Ectodermal cell (in vitro differentiated cells): ENCODE results near the gene GLRX.

Experiments used
- H3K27ac ChIP-seq: 2 replicates; pipeline ENCODE4 v1.7.0; 2013; ENCODE audit warnings: mild to moderate bottlenecking, low read depth, low read length; ENCODE audit not compliant: insufficient read depth, poor library complexity, severe bottlenecking
- H3K27me3 ChIP-seq: 2 replicates; pipeline ENCODE4 v1.7.0; 2013; ENCODE audit warnings: mild to moderate bottlenecking, low read length; ENCODE audit not compliant: insufficient read depth, control insufficient read depth, poor library complexity, severe bottlenecking
- H3K36me3 ChIP-seq: one replicate; pipeline ENCODE4 v1.7.0; 2013; ENCODE audit warnings: low read length; ENCODE audit not compliant: control insufficient read depth, insufficient read depth
- H3K4me1 ChIP-seq: one replicate; pipeline ENCODE4 v1.7.0; 2013; ENCODE audit warnings: low read length; ENCODE audit not compliant: control insufficient read depth, insufficient read depth
- H3K4me3 ChIP-seq: 2 replicates; pipeline ENCODE4 v1.7.0; 2013; ENCODE audit warnings: low read depth, low read length, control low read depth; ENCODE audit not compliant: insufficient read depth
- H3K9me3 ChIP-seq: 2 replicates; pipeline ENCODE4 v1.7.0; 2013; ENCODE audit warnings: mild to moderate bottlenecking, low read length, moderate library complexity; ENCODE audit not compliant: control insufficient read depth
- WGBS, 2 experiments: methylation state at CpG; one replicate each; pipeline ENCODE4 v1.1.7; 2013; ENCODE audit warnings: missing lambda C conversion rate in 2 of 2; 5-methylcytosine and 5-hydroxymethylcytosine counted together

GLRX gene

DNA sequence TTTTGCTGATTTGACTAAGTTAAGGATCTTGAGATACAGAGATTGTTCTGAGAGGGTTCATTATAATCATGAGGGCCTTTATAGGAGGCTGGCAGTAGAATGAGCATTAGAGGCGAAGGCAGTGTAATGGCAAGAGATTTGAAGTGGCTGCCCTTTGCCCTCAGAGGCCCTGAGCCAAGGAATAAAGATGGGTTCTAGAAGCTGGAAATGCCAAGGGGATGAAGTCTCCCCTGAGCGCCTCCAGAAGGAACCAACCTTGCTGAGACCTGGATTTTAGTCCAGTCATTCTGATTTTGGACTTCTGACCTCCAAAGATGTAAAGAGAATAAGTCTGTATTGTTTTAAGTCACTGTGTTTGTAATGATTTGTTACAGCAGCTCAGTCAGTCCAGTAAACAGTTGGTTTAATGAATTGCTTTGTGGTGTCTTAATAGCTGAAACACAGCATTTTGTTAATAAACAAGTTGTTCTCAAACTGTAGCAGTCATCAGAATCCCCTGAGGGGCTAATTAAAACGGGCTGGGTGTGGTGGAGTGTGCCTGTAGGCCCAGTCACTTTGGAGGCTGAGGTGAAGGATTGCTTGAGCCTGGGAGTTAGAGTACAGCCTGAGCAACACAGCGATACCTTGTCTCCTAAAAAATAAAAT, 23.2 kb downstream of the GLRX start:
- Histone ChIP-seq H3K36me3 (no peaks in the 10 kb centered on the region), H3K27me3 (no peaks in the 10 kb centered on the region), H3K4me1 (no peaks in the 10 kb centered on the region), H3K9me3 (no peaks in the 10 kb centered on the region), H3K4me3 (no peak overlapping the region), H3K27ac (no peak overlapping the region)
- WGBS, 2 experiments, result 94 to 98% methylated on average over 4 of the region's 4 CpGs

- Histone ChIP-seq H3K4me1 (no peaks in the 10 kb centered on the region), H3K4me3 (no peak overlapping the region), H3K27me3 (no peaks in the 10 kb centered on the region), H3K36me3 (no peaks in the 10 kb centered on the region), H3K9me3 (no peaks in the 10 kb centered on the region), H3K27ac (no peak overlapping the region)
These were observed 24.0 kb downstream of the GLRX start for GRCh38 chr5:95798545-95798944.

GRCh38 chr5:95798048-95798447, 24.5 kb downstream of the GLRX start:
- H3K9me3 ChIP-seq, result no peaks in the 10 kb centered on the region
- H3K27ac ChIP-seq, result no peak overlapping the region
- H3K4me1 ChIP-seq, result no peaks in the 10 kb centered on the region
- no peaks in the 10 kb centered on the region for H3K36me3 ChIP-seq
- no peak overlapping the region for H3K4me3 ChIP-seq
- H3K27me3 ChIP-seq, result no peaks in the 10 kb centered on the region
- 88 to 96% methylated on average over 1 of the region's 2 CpGs for WGBS, 2 experiments

DNA sequence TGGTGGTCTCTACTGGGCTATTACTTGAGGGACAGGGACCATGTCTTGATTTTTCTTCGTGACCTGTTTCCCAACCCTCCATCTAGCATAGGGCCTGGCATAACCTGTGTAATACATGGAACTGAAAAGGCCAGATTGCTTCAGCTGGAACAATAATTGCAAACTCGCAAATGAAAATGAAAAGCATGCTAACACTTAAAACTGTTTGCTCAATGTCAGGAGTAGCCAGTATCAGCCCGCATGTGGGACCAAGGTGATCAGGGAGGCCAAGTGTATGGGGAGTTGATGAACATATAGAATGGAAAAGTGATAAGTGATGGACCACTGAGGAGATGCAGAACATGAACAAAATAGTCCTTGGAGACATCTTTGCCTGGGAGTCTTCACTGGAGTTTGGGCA, 25.2 kb downstream of the GLRX start:
- Histone ChIP-seq H3K27ac (no peak overlapping the region), H3K9me3 (no peaks in the 10 kb centered on the region), H3K4me1 (no peaks in the 10 kb centered on the region), H3K36me3 (no peaks in the 10 kb centered on the region), H3K4me3 (no peak overlapping the region), H3K27me3 (no peaks in the 10 kb centered on the region)
- WGBS, 2 experiments, result 90 to 93% methylated on average over 3 of the region's 3 CpGs

DNA sequence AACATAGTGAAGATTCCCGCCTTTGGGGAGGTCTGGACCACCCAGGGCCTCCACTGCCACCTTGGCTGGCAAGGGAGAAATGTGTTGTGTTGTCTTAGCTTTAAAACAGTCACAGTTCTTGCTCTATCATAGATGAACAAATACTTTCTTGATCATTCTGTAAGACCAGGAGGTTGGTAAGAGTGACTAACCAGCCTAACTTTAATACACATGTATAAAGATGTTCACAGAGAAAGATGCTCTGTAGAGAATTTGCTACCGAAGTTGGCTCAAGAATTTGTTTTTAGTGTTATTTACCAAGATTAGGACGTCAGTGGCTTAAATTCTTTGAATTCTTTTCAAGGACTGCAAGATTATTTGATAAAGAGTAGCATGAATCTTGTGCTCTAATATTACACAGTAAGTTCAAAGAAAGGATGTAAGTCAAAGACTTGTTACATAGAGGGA, 28.4 kb downstream of the GLRX start:
- no peaks in the 10 kb centered on the region for H3K9me3 ChIP-seq
- WGBS, 2 experiments, result 83 to 86% methylated on average over 3 of the region's 3 CpGs
- no peak overlapping the region for H3K4me3 ChIP-seq
- no peak overlapping the region for H3K27ac ChIP-seq
- H3K36me3 ChIP-seq, result no peaks in the 10 kb centered on the region
- no peaks in the 10 kb centered on the region for H3K27me3 ChIP-seq
- H3K4me1 ChIP-seq, result no peaks in the 10 kb centered on the region

DNA sequence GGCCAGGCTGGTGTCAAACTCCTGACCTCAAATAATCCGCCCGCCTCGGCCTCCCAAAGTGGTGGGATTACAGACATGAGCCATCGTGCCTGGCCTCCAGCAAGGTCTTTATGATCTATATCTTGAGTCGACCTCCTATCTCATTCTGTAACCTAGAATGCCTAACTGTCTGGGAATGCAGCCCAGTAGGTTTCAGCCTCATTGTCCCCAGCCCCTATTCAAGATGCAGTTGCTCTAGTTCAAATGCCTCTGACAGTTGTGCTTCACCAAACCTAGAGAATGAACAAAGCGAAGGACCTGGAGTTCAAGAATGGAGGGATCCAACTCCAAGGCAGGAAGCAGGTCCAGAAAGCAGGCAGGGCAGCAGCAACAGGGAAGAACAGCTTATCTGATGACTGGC, 30.8 kb downstream of the GLRX start:
- no peak overlapping the region for H3K27ac ChIP-seq
- H3K4me3 ChIP-seq, result no peak overlapping the region
- WGBS, 2 experiments, result 94 to 96% methylated on average over 6 of the region's 6 CpGs
- H3K27me3 ChIP-seq, result no peaks in the 10 kb centered on the region
- H3K36me3 ChIP-seq, result no peaks in the 10 kb centered on the region
- H3K4me1 ChIP-seq, result no peaks in the 10 kb centered on the region
- no peaks in the 10 kb centered on the region for H3K9me3 ChIP-seq

DNA sequence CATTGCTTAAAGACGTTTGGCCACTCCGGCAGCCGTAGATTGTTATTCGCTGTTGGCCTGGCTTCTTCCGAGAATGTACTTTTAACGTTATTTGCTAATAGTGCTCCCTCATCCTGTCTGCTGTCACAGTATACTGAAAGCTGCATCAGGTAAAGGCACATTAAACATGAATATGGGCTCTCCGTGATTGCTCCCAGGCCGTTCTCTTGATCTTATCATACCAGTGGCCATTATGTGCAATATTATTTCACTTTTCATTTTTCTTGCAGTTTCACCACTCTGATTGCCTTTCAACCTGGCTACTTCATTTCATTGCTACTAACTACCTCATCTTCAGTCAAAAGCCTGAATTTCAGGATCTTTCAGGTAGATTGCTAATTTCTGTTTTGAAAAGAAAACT, 34.0 kb downstream of the GLRX start:
- no peaks in the 10 kb centered on the region for H3K36me3 ChIP-seq
- no peak overlapping the region for H3K4me3 ChIP-seq
- no peaks in the 10 kb centered on the region for H3K4me1 ChIP-seq
- WGBS, 2 experiments, result 92 to 95% methylated on average over 8 of the region's 8 CpGs
- H3K27ac ChIP-seq, result no peak overlapping the region
- H3K9me3 ChIP-seq, result no peaks in the 10 kb centered on the region
- no peaks in the 10 kb centered on the region for H3K27me3 ChIP-seq

- no peaks in the 10 kb centered on the region for H3K9me3 ChIP-seq
- H3K27me3 ChIP-seq, result no peaks in the 10 kb centered on the region
- WGBS, 2 experiments, result 89 to 92% methylated on average over 2 of the region's 3 CpGs
- H3K27ac ChIP-seq, result no peak overlapping the region
- H3K4me1 ChIP-seq, result no peaks in the 10 kb centered on the region
- no peaks in the 10 kb centered on the region for H3K36me3 ChIP-seq
- no peak overlapping the region for H3K4me3 ChIP-seq
These were observed 35.6 kb downstream of the GLRX start for GRCh38 chr5:95786821-95787418.

GRCh38 chr5:95784514-95785302, 37.8 kb downstream of the GLRX start:
- 91% methylated on average over 6 to 8 of the region's 9 CpGs for WGBS, 2 experiments
- Histone ChIP-seq H3K36me3 (no peaks in the 10 kb centered on the region), H3K4me1 (no peaks in the 10 kb centered on the region)

GRCh38 chr5:95783661-95784060, 38.9 kb downstream of the GLRX start:
- H3K4me1 ChIP-seq, result no peaks in the 10 kb centered on the region
- no peaks in the 10 kb centered on the region for H3K27me3 ChIP-seq
- WGBS, 2 experiments, result 95 to 100% methylated on average over 2 to 3 of the region's 3 CpGs
- H3K9me3 ChIP-seq, result no peaks in the 10 kb centered on the region
- no peaks in the 10 kb centered on the region for H3K36me3 ChIP-seq
- no peak overlapping the region for H3K27ac ChIP-seq
- H3K4me3 ChIP-seq, result no peak overlapping the region

More at GRCh38 chr5:95784514-95785302, 37.8 kb downstream of the GLRX start:
- H3K27me3 ChIP-seq, result no peaks in the 10 kb centered on the region
- no peaks in the 10 kb centered on the region for H3K9me3 ChIP-seq
- H3K27ac ChIP-seq, result no peak overlapping the region
- no peak overlapping the region for H3K4me3 ChIP-seq
